GM12892 (cell line): ENCODE results near the gene STIMATE.

Experiments used
- POLR2A ChIP-seq: IDR thresholded peaks from 2 replicates; pipeline ENCODE4 v1.6.1; 2011; ENCODE audit warnings: low read depth, low read length, control low read depth
- POLR2AphosphoS5 ChIP-seq: IDR thresholded peaks from 2 replicates; pipeline ENCODE4 v1.6.1; 2011; ENCODE audit warnings: low read depth, low read length, control low read depth
- TAF1 ChIP-seq: IDR thresholded peaks from 2 replicates; pipeline ENCODE4 v1.6.1; 2011; ENCODE audit warnings: low read depth, mild to moderate bottlenecking, control low read depth, low read length, borderline replicate concordance

DNA sequence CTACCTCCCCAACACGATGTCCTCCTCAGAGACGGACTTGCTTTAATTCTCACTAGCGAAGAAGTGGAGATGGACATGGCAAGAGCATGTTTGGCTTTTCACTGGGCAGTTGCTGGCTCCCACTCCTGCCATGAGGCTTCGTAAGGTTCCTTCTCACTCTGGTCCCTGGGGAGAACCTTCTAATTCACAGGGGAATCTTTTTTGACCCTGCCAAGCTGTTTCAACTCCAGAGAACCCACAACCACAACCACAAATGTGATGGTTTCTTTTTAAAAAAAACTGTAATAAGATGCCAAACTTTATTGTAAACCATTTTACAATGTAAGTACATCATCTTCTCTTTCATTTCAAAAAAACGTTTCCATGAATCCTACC lies 60.9 kb downstream of the STIMATE start:
- TF ChIP-seq POLR2A (no peak), POLR2AphosphoS5 (no peak), TAF1 (no peak)
